Stimulated activated CD4-positive, alpha-beta T cell treated with anti-CD3 and anti-CD28 coated beads, Interleukin-1b, Interleukin-23, amount 100 ng/mL, for 1 hour (primary cell): Measurements from ENCODE around the gene OPALIN.
"Not testable (repeated sequence)": the region's sequence is repeated elsewhere in the genome, so short reads cannot be mapped to it uniquely, and the experiment has no call there.

Source experiments
- DNase-seq, 2 donors: peaks; one replicate each; pipeline ENCODE4 v3.0.0-alpha.2; 2020; ENCODE audit warnings: low read depth in 2 of 2

Gene OPALIN

DNA sequence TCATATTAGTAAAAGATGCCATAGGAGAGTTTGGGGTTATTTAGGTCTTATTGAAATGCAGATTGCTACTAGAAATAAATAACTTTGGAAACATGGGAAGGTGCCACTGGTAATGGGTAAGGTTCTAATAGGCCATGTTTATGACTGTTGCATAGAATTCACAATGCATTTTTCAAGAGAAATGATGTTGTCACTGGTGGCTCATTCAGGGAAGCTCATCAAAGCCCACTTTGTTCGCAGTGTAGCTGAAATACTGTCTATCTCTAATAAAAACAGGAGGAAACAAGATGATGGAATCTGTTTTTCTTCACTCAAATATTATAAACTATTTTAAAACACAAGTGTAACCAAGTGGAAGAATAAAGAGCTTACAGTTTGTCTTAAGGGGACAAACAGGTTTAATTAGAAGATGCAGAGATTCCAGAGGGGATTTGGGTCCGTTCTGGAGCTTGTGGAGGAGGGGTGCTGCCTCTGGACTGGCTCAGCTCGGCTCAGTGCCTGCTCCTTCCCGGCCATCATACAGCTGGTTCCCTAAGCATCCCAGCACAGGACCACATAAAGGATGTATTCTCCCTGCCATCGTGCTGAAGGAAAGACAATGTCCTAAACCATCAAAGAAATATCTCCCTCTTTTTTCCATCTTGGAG, 20.4 kb downstream of the OPALIN start:
- no peak for DNase-seq

DNA sequence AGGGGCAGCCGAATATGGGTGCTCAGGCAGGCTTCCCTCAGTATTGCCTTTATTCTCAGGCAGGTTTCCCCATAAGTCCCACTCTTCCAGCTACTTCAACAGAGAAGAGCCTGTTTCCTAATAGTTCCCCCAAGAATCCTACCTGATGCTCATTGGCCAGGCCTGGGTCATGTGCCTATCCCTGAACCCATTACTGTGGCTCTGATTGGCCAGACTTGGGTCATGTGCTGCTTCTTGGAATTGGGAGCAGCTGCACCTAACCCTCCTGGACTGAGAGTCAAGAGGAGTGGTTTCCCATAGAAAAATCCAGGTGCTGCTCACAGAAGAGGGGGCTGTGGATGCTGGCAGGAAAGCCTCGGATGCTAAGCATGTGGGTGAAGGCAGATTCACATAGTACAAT, 21.7 kb downstream of the OPALIN start:
- DNase-seq: no peak

DNA sequence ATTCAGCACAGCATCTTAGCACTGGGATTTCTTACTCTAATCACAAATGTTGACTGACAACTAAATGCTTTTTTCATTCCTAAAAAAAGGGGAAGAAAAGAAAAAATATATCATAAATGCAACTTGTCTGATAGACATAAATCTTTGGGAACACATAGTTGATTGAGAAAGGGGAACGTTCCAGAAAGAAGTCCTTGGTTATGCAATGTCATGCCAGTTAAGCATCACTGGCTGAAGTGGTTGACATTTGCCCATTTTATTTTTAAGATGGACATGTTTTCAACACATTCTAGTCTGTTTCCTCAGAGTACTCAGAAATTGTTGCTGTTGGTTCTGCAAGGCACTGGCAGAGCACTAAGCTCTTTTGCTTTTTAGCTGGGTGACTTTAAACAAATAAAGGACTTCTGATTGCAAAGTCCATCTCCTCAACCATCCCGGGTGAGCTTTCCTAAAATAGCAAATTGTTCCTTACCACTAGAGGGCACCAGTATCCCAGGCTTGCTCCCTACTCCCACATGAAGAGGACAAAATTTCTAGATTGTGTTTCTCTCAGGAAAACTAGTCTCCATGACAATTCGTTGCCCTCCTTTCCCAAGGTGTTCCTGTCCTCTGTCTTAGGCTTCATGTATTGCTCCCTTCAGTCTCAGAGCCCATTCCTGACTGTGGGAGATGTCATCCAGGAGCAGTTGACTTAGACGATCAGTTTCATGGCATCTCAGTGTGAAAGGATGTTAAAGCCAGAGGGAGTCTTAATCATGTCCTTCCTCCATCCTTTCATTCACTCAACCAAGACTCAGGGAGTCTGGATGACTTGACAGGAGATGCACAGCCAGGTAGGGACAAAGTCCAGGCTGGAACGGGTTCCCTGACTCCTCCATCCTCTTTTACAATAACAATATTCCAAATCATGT, 23.9 kb downstream of the OPALIN start:
- DNase-seq: no peak

DNA sequence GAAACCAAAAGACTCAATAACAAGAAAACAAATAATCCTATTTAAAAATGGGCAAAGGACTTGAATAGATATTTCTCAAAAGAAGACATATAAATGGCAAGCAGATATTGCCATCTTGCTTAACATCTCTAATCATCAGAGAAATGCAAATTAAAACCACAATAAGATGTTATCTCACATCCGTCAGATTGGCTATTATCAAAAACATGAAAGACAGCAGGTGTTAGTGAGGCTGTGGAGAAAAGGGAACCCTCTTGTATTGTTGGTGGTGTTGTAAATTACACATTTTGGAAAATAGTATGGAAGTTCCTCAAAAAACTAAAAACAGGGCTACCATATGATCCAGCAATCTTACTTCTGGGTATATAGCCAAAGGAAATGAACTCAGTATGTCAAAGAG, 25.7 kb downstream of the OPALIN start:
- no peak for DNase-seq

DNA sequence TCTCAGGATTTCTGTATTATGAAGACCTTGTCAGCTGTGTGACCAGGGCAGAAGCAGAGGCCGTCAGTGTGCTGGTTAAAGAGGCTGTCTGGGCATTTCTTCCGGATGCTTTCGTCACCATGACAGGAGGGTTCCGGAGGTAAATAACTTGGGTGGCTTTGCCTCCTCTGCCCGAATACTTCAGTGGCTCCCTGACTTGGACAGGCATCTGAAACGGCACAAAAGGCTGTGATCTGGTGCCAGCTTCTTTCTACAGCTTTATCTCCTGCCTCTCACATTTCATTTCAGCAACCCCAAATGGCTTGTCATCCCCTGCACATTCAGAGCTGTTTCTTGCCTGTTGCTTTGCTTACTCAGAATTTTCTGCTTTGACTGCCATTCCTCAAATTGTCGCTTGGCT, 31.3 kb downstream of the OPALIN start:
- no peak for DNase-seq

DNA sequence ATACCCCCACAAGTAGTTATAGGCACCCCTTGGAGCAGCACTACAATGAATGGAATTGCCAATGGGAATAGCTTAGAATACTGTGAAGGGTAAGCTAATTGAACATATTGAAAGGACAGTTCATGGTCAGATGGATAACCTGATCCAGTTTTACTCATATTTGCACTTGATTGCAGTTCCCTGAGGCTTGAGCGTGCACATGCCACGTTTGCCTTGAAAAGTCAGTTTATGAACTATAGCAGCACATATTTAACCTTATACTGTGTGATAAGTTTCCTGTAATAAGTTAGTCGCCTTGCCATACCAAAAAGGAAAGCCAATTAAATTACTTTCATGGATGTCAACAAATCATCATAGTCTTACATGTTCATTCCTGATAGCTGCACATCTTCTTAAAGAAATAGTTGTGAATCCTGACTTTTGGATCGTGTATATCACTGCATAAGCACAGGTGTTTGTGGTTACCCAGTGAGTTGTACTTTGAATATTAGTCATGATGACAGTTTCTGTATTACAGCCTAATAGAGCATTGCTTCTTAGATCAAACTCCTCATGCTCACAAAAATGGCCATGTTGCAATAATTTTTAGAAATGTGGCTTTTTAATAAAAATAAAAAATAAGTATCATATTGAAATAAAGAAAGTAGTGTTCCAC, 33.0 kb downstream of the OPALIN start:
- no peak for DNase-seq

DNA sequence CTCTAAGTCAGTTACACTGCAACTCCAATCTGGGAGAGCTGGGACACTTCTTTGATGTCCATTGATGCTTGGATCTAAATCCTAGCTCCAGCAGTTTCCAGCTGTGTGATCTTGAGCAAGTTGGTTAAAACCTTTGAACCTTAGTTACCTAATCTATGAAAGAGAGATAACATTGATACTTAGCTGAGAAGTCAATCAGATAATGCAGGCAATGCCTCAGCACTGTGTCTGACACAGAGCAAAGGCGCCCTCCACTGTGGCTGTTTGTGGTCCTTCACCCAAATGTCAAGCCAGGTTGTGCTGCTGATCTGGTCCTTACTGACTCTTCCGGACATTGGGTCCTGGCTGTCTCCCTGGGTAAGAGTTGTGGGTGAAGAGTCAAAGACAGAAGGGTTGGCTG, 34.4 kb downstream of the OPALIN start:
- DNase-seq: no peak

DNA sequence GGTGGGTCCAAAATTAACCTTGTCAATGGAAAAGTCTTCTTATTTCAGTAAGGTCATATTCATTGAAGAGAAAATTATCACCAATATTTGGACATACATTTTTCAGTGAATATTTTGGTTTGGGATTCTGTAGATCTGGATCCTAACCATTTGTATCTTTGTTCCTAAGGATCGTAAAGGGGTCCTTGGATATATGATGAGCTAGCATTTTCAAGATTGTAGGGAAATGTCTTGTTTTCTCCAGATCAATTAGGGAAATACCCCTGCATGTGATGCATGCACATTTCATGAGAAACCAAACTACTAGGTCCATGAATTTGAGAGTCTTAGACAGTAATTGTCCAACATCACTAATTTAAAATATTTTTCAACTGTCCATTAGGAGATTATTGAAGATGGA, 36.5 kb downstream of the OPALIN start:
- DNase-seq: no peak

DNA sequence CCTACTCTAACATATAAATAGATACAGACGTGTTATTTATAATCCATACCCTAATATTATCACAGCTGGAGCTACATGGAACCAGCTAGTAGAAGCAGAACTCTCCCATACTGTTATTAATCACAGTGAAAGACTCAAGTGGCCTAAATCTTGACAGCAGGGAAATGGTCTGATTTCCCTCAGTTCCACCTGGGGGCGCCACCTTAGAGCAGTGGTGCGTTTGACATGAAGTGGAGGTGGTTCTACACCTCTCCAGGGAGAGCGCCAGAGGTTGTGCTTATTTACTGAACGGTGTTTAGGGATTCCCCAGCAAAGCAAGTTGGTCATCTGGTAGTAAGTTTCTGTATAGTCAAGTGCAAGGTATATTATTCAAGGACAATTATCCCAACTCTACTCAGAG, 37.0 kb downstream of the OPALIN start:
- no peak for DNase-seq

DNA sequence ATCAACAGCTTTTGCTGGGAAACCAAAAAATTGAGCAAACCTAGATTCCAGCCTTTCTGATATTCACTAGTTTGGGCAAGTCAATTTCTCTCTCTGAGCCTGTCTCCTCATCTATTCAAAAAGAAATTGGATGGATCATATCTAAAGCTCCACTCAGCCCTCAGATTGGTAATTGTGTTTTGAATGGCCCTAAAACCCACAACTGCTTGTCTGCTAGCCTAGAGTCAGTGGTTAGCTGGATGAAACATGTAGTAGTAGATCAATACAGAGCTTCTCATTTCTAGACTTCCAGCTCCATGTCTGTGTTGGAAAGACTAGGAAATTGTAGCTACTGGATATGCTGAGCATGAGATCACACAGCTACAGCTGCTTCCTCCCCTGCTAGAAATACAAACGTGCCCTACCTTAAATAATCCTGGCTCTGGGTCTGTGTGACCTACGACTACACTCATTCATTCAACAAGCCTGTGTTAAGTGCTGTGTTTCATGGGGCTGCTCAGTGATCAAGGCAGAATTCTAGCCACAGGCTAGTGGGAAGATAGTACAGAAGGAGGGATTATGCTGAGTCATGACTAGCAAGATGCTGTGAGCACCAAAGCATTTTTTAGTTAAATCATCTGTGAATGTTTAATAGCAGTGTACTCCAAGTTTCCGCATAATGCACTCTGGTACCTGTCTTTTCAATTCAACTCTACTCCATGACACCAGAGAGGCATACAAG, 38.9 kb downstream of the OPALIN start:
- no peak for DNase-seq

DNA sequence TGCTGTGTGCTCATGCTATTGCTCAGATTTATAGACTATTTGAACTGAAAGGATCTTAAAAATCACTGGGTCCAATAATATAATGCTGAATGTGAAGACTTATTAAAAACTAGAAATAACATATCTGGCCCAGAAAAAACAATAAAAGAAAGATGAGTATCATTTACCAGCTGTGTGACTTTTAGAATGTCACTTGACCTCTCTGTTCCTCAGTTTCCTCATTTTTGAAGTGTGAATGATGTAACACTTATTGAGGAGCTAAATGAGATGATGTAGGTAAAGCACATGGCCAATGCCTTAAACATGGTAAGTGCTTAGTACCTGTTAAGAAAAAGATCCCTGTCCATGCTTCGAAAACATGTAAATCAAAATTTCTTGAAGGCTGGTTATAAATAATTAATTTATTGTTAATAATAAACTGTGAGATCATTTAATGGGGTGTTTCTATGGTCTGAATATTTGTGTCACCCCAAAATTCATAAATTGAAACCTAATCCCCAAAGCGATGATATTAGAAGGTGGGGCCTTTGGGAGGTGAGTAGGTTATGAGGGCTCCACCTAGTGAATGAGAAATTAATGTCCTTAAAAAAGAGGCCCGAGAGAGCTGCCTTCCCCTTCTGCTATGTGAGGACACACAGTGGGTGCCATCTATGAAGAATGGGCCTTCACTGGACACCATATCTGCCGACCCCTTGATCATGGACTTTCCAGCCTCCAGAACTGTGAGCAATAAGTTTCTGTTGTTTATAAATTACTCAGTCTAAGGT, 41.6 kb downstream of the OPALIN start:
- DNase-seq: no peak

DNA sequence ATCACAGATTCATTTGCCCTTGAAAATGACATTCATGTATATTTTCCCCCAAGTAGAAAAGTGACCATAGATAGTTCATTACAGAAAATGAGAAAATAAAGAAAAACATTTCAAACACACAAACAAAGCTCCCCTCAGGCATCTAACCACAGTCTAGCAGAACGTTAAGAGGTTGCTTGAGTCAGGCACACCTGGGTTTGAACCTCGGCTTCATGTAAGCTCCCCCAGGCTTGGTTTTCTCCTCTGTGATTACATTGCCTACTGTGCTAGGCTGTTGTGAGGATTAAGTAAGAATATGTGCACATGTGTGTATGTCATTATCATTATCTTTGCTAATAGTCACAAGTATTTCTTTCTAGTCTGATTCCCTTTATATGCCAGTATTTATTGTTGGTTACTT, 45.5 kb downstream of the OPALIN start:
- DNase-seq: no peak

DNA sequence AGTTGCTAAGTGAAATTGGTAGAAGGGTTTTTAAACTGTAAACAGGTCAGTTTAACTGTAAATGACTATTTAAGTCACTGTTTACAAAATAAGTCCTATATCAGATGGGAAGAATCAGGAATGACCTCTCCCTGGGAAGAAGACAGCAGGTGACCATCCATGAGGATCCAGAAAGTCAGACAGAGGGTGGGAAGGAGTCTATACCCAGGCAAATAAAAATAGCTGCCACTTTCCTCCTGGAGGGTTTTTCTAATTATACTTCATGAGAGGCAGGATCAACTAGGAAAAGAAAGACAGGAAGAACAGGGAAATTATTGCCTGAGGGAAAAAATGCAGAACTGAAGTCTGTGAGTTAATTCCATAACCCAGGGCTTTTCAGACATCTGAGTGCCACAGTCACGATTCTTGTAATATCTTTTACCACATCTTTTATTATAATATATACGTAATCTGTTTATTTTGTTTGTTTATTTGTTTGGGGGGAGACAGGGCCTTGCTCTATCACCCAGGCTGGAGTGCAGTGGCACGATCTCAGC, 47.6 kb downstream of the OPALIN start:
- no peak for DNase-seq

DNA sequence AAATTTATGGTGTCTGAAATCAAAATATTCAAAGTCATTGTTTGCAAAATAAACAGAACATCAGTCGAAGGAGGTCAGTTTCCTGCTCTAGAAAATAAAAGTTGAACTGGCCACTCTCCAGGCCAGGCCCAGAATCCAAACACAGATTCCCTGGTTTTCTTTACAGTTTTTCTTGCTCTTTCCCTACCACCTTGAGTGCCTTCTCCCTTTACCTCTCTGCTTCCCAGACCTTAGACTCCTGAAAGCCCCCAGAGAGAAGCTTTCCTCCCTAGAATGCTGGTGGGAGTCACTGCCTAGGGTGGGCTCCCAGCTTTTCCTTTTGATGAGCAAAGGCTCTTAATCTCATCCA, 48.5 kb downstream of the OPALIN start:
- DNase-seq: no peak

DNA sequence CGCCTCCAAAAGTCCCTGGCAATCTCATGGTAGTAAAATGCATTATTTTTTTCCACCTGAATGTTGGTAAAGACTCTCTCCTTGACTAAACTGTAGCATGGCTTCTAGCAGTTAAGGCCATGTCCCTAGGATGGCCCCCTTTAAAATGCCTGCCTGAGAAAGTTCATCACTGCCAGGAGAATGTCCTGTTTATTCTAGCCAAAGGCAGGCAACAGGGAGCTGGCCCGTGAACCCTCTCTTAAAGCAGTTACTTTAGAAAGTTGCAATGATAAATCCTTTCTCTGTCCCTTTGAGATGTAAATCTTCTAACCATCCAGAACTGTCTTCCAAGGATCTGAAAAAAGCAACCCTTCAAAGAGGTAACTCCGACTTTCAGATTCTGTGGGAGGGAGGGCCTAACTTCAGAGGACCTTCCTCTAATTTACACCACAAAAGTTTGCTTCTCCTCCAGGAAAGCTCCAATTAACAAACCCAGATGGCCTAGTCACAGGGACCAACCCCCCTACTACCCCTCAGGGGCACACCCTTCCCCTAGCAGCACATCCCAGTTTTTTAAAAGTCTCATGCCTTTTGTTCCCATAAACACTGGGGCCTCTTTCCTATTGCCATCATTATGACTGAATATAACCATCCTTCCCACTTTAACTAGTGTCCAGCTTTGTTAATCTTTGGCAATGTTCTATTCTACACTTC, 49.0 kb downstream of the OPALIN start:
- no peak for DNase-seq

DNA sequence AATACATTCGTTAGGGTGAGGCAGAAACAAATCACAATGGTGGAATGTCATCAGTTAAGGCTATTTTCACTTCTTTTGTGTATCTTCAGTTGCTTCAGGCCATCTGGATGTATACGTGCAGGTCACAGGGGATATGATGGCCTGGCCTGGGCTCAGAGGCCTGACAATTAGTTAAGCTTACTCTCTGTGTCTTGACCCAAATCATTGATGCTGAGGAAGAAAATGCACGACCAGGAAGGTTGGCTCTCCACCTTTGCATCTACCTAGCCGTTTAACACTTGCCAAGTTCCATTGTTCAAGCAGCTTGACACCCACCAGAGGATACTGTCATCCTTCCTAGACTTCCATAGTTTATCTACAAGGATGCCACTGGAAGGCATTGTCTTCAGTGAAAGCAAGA, 49.9 kb downstream of the OPALIN start:
- DNase-seq: not testable (repeated sequence)

DNA sequence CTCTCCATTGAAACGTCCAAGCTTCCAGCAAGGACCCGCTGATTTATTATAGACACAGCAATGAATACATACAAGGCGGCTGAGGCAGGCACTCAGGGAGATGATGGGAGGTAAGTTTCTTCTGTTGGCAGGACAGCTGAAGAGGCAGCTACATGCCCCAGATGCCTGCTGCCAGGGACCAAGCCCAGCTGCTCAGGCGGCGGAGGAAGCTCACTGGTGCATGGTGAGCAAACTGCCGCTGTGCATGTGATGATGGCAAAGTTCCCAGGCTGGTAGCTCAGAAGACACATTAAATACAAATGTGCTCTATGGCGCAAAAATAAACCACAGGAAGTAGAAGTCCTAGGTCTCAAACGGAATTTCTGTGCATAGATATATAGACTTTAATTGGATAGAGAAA, 52.3 kb downstream of the OPALIN start:
- no peak for DNase-seq

DNA sequence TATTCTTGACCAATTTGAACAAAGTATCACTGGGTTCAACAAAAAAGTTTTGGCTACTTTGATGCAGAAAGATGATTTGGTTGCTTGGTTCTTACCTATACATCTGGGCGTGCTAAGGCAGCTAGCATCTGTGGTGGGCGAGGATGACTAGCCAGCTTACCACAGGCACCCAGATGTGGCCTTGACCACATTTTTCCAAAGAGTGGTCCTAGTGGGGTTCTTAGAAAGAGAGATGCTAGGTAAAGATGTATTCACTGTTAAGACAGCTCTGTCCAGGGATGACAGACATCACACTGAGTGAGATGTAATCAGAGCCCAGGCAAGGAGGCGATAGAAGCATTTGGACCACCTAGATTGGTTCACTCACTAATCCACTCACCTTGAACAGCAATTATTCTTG, 53.8 kb downstream of the OPALIN start:
- no peak for DNase-seq

DNA sequence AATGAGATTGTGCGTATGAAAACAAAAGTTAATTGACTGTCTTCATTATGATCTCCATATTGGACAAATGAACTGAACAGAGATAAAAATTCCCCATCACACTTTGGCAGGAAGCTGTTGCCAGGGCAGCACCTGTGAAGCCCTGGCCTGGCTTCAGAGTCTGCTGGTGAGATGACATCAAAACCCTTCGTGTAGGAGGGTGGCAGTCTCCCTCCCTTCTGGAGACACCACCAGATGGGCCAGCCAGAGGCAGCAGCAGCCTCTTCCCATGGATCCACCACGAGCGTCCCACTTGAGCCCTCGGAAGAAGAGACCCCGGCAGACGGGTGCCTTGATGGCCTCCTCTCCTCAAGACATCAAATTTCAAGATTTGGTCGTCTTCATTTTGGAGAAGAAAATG, 54.6 kb downstream of the OPALIN start, which contains the start of gene DNTT:
Gene DNTT, plus strand, starts transcription at position 205 of the 400 bp plus-strand sequence. Its CDS starts 64 bp downstream, at position 269.
- no peak for DNase-seq

DNA sequence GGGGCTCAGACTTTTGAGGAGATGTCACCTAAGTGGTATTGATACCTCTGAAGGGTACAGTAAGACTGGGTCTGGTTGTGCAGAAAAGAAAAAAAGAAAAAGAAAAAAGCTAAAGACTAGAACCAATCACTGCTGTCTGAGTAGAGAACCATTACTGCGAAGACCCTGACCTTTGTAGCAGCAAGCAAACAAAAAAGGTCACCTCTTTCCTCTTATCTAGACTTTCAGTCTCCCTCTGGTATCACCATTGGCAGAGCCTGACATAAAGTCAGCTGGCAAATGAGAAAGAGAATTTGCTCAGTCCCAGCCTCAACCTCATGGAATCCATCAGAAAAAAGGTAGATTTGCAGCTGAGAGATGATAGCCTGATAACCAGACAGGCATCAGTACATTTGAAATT, 57.2 kb downstream of the OPALIN start:
- DNase-seq: no peak

DNA sequence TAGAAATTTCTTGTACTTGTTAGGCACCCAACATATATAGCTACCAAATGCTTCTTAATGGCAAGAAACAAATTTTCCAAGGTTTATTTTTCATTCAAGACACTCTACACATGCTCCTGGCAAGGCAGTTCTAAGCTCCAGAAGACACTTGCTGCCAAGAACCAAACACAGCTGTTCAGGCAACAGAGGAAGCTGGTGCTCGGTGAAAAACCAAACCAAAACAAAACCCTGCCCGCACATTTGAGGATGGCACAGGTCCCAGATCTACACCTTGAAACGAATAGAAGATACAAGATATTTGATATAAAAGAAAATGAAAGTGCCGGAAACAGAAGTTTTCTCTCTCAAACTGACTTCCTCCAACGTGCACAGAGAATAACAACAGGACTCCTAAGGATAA, 59.4 kb downstream of the OPALIN start:
- DNase-seq: no peak
